Measurements from ENCODE around the gene NRBF2.

The NRBF2 gene

DNA sequence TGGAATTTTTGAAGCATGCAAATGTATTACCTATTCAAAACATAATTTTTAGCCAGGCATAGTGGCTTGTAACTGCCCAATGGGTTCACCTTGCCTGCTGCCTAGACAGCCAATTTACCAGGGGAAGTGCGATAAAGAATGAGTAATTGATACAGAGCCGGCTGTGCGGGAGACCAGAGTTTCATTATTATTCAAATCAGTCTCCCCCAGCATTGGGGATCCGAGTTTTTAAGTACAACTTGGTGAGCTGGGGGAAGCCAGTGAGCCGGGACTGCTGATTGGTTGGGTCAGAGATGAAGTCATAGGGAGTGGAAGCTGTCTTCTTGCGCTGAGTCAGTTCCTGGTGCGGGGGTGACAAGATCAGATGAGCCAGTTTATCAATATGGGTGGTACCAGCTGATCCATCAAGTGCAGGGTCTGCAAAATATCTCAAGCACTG, 29.1 kb upstream of the NRBF2 start:
- peaks cover 9% of the 10 kb centered on the region for H3K4me1 ChIP-seq (ENCODE audit: insufficient read depth, low read length)
- no peaks in the 10 kb centered on the region for H3K9me3 ChIP-seq (ENCODE audit: insufficient read depth, low read depth, low read length)
- H3K27me3 ChIP-seq (ENCODE audit: insufficient read depth, low read length) = no peaks in the 10 kb centered on the region
- no peaks in the 10 kb centered on the region for H3K36me3 ChIP-seq (ENCODE audit: insufficient read depth, low read depth, low read length)
- no peak overlapping the region for H3K9ac ChIP-seq (ENCODE audit: low read depth, low read length)
- 0 out of 2 replicates have a peak overlapping the region, but pooled peaks have one; percentile 9 for H3K4me3 ChIP-seq (ENCODE audit: low read length)
- H3K27ac ChIP-seq (ENCODE audit: low read length) = no peak overlapping the region

- H3K27me3 ChIP-seq (ENCODE audit: insufficient read depth, low read length) = no peaks in the 10 kb centered on the region
- no peak overlapping the region for H3K9ac ChIP-seq (ENCODE audit: low read depth, low read length)
- no peaks in the 10 kb centered on the region for H3K36me3 ChIP-seq (ENCODE audit: insufficient read depth, low read depth, low read length)
- H3K4me1 ChIP-seq (ENCODE audit: insufficient read depth, low read length) = peaks cover 9% of the 10 kb centered on the region
- no peaks in the 10 kb centered on the region for H3K9me3 ChIP-seq (ENCODE audit: insufficient read depth, low read depth, low read length)
- H3K27ac ChIP-seq (ENCODE audit: low read length) = no peak overlapping the region
- no peak overlapping the region for H3K4me3 ChIP-seq (ENCODE audit: low read length)
Observed at GRCh38 chr10:63105225-63106110, 27.7 kb upstream of the NRBF2 start.

GRCh38 chr10:63106111-63106755, 26.9 kb upstream of the NRBF2 start:
- Histone ChIP-seq H3K4me3 (ENCODE audit: low read length) (peak overlapping the region; percentile 23; the same call in 1 of the 2 replicates), H3K27me3 (ENCODE audit: insufficient read depth, low read length) (no peaks in the 10 kb centered on the region), H3K36me3 (ENCODE audit: insufficient read depth, low read depth, low read length) (no peaks in the 10 kb centered on the region), H3K9ac (ENCODE audit: low read depth, low read length) (no peak overlapping the region), H3K9me3 (ENCODE audit: insufficient read depth, low read depth, low read length) (no peaks in the 10 kb centered on the region), H3K27ac (ENCODE audit: low read length) (no peak overlapping the region), H3K4me1 (ENCODE audit: insufficient read depth, low read length) (peaks cover 9% of the 10 kb centered on the region)

GRCh38 chr10:63107943-63108437, 25.1 kb upstream of the NRBF2 start:
- H3K36me3 ChIP-seq (ENCODE audit: insufficient read depth, low read depth, low read length) = no peaks in the 10 kb centered on the region
- H3K27me3 ChIP-seq (ENCODE audit: insufficient read depth, low read length) = no peaks in the 10 kb centered on the region
- no peak overlapping the region for H3K27ac ChIP-seq (ENCODE audit: low read length)
- H3K4me1 ChIP-seq (ENCODE audit: insufficient read depth, low read length) = peaks cover 9% of the 10 kb centered on the region
- H3K4me3 ChIP-seq (ENCODE audit: low read length) = no peak overlapping the region
- no peak overlapping the region for H3K9ac ChIP-seq (ENCODE audit: low read depth, low read length)
- H3K9me3 ChIP-seq (ENCODE audit: insufficient read depth, low read depth, low read length) = no peaks in the 10 kb centered on the region

DNA sequence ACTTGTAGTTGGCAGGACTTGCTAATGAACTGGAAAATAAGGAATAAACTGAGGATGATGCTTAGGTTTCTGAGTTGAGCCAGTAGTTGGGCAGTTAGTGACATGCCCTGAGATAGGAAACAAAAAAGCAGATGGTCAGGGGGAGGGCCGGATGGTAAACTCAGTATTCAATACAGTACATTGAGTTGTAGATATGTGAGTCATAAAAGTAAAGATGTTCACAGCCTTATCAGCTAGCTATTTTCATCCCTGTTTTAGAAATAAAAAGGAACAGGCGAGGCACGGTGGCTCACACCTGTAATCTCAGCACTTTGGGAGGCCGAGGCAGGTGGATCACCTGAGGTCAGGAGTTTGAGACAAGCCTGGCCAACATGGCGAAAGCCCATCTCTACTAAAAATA, 22.2 kb upstream of the NRBF2 start:
- Histone ChIP-seq H3K9ac (ENCODE audit: low read depth, low read length) (no peak overlapping the region), H3K27me3 (ENCODE audit: insufficient read depth, low read length) (no peaks in the 10 kb centered on the region), H3K4me3 (ENCODE audit: low read length) (no peak overlapping the region), H3K4me1 (ENCODE audit: insufficient read depth, low read length) (peaks cover 5% of the 10 kb centered on the region), H3K27ac (ENCODE audit: low read length) (no peak overlapping the region), H3K9me3 (ENCODE audit: insufficient read depth, low read depth, low read length) (no peaks in the 10 kb centered on the region), H3K36me3 (ENCODE audit: insufficient read depth, low read depth, low read length) (no peaks in the 10 kb centered on the region)

DNA sequence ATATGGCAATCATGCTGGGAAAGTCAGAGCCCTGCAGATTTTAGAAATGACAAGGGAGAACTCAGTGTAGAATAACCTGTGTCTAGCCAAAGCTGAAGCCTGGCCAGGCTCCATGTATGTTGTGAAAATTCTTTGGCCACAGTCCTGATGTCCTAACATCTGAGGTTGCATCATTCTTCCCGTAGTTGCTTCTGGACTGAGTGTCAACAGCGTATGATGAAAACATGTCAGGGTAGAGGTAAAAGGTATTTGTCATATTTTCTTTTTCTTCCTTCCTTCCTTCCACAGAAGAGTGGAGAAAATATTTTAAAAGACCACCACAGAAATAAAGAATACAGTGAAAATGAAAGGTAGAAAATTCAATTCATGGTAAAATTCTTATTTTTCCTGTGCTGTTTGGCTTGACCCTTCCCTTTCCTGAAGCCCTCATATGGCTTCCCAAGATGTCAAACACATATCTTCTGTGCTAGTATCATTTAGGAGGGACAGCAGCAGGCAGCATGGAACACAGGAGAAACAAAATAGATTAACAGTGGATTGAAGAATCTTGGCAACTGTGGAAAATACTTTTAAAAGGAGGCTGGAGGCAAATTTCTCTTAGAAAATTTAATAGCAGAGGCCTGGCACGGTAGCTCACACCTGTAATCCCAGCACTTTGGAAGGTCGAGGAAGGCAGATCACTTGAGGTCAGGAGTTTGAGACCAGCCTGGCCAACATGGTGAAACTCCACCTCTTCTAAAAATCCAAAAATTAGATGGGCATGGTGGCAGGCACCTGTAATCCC, 18.9 kb upstream of the NRBF2 start:
- Histone ChIP-seq H3K4me3 (ENCODE audit: low read length) (no peak overlapping the region), H3K27me3 (ENCODE audit: insufficient read depth, low read length) (no peaks in the 10 kb centered on the region), H3K9ac (ENCODE audit: low read depth, low read length) (no peak overlapping the region), H3K9me3 (ENCODE audit: insufficient read depth, low read depth, low read length) (no peaks in the 10 kb centered on the region), H3K27ac (ENCODE audit: low read length) (no peak overlapping the region), H3K36me3 (ENCODE audit: insufficient read depth, low read depth, low read length) (no peaks in the 10 kb centered on the region), H3K4me1 (ENCODE audit: insufficient read depth, low read length) (no peaks in the 10 kb centered on the region)

DNA sequence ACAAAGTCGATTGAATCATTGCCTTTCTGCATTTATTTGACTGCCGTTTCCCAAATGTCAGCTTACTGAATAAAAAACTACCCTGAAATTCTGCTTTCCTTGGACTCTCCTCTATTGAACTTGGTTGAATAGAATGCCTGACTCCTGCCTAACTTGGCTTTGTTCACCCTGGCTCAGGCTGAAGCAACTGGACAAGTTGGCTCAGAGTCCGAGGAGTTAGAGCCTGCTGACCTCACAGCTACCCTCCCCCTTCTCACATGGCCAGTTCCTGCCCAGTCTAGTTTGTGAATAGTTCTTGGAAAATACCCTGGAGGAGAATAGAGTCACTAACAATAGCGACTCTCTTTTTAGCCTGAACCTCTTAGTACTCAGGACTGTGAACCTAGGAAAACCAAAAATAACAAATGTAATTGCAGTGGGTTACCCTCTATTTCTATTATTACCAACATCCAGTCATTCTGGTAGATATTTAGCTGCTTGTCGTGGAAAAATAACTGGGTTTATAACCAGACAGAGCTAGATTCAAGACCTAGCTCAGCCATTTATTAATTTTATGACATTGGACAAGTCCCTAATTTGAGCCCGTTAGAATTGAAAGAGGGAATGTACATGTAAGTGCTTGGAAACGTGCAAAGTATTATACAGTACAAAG, 17.3 kb upstream of the NRBF2 start:
- Histone ChIP-seq H3K4me1 (ENCODE audit: insufficient read depth, low read length) (no peaks in the 10 kb centered on the region), H3K27ac (ENCODE audit: low read length) (no peak overlapping the region), H3K27me3 (ENCODE audit: insufficient read depth, low read length) (no peaks in the 10 kb centered on the region), H3K36me3 (ENCODE audit: insufficient read depth, low read depth, low read length) (no peaks in the 10 kb centered on the region), H3K4me3 (ENCODE audit: low read length) (no peak overlapping the region), H3K9me3 (ENCODE audit: insufficient read depth, low read depth, low read length) (peaks cover 4% of the 10 kb centered on the region; the same call in 1 of the 2 replicates), H3K9ac (ENCODE audit: low read depth, low read length) (no peak overlapping the region)

- Histone ChIP-seq H3K27ac (ENCODE audit: low read length) (no peak overlapping the region), H3K9me3 (ENCODE audit: insufficient read depth, low read depth, low read length) (peaks cover 5% of the 10 kb centered on the region; the same call in 1 of the 2 replicates), H3K9ac (ENCODE audit: low read depth, low read length) (no peak overlapping the region)
Observed at GRCh38 chr10:63116452-63117072, 16.6 kb upstream of the NRBF2 start.

DNA sequence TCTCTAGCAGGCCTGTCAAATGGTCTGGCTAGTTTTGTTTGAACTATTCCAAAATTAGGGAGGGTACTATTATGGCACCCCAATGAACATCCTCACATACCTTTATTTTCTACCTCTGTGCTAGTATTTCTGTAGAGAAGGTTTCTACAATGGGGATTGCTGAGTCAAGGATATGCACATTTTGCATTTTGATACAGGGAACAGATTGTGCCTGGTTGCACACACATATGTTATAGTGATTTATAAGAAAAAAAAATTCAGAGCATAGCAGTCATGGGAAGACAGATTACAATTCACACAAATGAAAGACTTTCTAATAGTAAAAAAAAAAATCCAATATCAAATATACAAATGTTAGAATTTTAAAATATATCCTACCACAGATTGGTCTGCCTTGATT, 14.1 kb upstream of the NRBF2 start:
- no peak overlapping the region for H3K9ac ChIP-seq (ENCODE audit: low read depth, low read length)
- no peak overlapping the region for H3K27ac ChIP-seq (ENCODE audit: low read length)
- H3K36me3 ChIP-seq (ENCODE audit: insufficient read depth, low read depth, low read length) = no peaks in the 10 kb centered on the region
- H3K4me3 ChIP-seq (ENCODE audit: low read length) = no peak overlapping the region
- H3K4me1 ChIP-seq (ENCODE audit: insufficient read depth, low read length) = no peaks in the 10 kb centered on the region
- H3K27me3 ChIP-seq (ENCODE audit: insufficient read depth, low read length) = no peaks in the 10 kb centered on the region
- peaks cover 5% of the 10 kb centered on the region; the same call in 1 of the 2 replicates for H3K9me3 ChIP-seq (ENCODE audit: insufficient read depth, low read depth, low read length)

More at GRCh38 chr10:63116452-63117072, 16.6 kb upstream of the NRBF2 start:
- no peak overlapping the region for H3K4me3 ChIP-seq (ENCODE audit: low read length)
- no peaks in the 10 kb centered on the region for H3K27me3 ChIP-seq (ENCODE audit: insufficient read depth, low read length)
- H3K36me3 ChIP-seq (ENCODE audit: insufficient read depth, low read depth, low read length) = no peaks in the 10 kb centered on the region
- H3K4me1 ChIP-seq (ENCODE audit: insufficient read depth, low read length) = no peaks in the 10 kb centered on the region

GRCh38 chr10:63120554-63120953, 12.6 kb upstream of the NRBF2 start:
- H3K4me3 ChIP-seq (ENCODE audit: low read length) = no peak overlapping the region
- H3K36me3 ChIP-seq (ENCODE audit: insufficient read depth, low read depth, low read length) = no peaks in the 10 kb centered on the region
- H3K9ac ChIP-seq (ENCODE audit: low read depth, low read length) = no peak overlapping the region
- peaks cover 5% of the 10 kb centered on the region; the same call in 1 of the 2 replicates for H3K9me3 ChIP-seq (ENCODE audit: insufficient read depth, low read depth, low read length)
- H3K4me1 ChIP-seq (ENCODE audit: insufficient read depth, low read length) = no peaks in the 10 kb centered on the region
- no peaks in the 10 kb centered on the region for H3K27me3 ChIP-seq (ENCODE audit: insufficient read depth, low read length)
- H3K27ac ChIP-seq (ENCODE audit: low read length) = no peak overlapping the region

All from iPS-20b (cell line).